ENCODE results near the gene GPD1L. TPM values are rescaled to one million over a fixed set of nuclear protein-coding genes. Genes with fewer than 3 reads are reported as not detected.

GPD1L gene
- total and polyA plus RNA-seq, 2 donors from 2014 or later: 31.1 to 35.5 TPM

DNA sequence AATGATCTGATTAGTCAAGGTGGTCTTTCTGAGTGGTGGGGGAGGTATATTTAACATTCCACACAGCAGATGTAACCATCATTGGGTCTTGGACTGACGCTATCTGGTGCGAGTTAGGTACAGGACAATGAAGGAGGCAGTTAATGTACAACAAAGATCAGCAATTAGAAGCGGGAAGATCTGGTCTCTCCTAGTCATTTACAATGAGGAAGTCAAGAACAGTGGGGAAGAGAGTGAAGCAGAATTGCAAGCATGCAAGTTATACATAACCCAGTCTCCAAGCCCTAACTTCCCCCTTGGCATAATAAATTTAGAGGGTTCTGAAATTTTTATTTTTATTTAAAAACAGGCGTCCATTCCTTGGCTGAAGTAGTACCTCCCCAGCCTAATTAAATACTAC, 14.1 kb downstream of the GPD1L start:
- Histone ChIP-seq H3K27me3 (ENCODE audit: control insufficient read depth, insufficient read depth, low read length) (no peaks in the 10 kb centered on the region), H3K4me3 (ENCODE audit: low read length in 3 of 3) (no peak overlapping the region), H3K27ac (ENCODE audit: low read depth in 2 of 2, low read length in 2 of 2) (no peak overlapping the region), H3K9me3 (ENCODE audit: control insufficient read depth in 2 of 3, insufficient read depth in 1 of 3, low read length in 3 of 3) (no peaks in the 10 kb centered on the region), H3K9ac (ENCODE audit: low read length in 3 of 3) (no peak overlapping the region), H3K4me1 (ENCODE audit: control insufficient read depth in 2 of 3, insufficient read depth in 2 of 3, low read depth in 1 of 3, low read length in 3 of 3) (peaks cover 0 to 3% (median 2%) of the 10 kb centered on the region in 3 donors), H3K36me3 (ENCODE audit: control insufficient read depth in 2 of 3, insufficient read depth in 3 of 3, low read length in 3 of 3) (no peaks in the 10 kb centered on the region)
- FAIRE-seq: no peak
- DNase-seq: peak in 1 of 5 donors; percentile 48
- no peak for TF ChIP-seq CTCF (IDR thresholded peaks at IDR 0.05; ENCODE audit: borderline replicate concordance, extremely low read depth, insufficient read depth)
- intact Hi-C loops (cut with DNase I): no loop called here

GRCh38 chr3:32121137-32121536, 14.7 kb downstream of the GPD1L start:
- no peak for FAIRE-seq
- Histone ChIP-seq H3K36me3 (ENCODE audit: control insufficient read depth in 2 of 3, insufficient read depth in 3 of 3, low read length in 3 of 3) (no peaks in the 10 kb centered on the region), H3K9ac (ENCODE audit: low read length in 3 of 3) (no peak overlapping the region), H3K27me3 (ENCODE audit: control insufficient read depth, insufficient read depth, low read length) (no peaks in the 10 kb centered on the region), H3K9me3 (ENCODE audit: control insufficient read depth in 2 of 3, insufficient read depth in 1 of 3, low read length in 3 of 3) (no peaks in the 10 kb centered on the region), H3K4me3 (ENCODE audit: low read length in 3 of 3) (no peak overlapping the region), H3K4me1 (ENCODE audit: control insufficient read depth in 2 of 3, insufficient read depth in 2 of 3, low read depth in 1 of 3, low read length in 3 of 3) (peaks cover 0 to 3% (median 2%) of the 10 kb centered on the region in 3 donors), H3K27ac (ENCODE audit: low read depth in 2 of 2, low read length in 2 of 2) (no peak overlapping the region)
- intact Hi-C loops (cut with DNase I): no loop called here
- DNase-seq: no peak
- TF ChIP-seq CTCF (IDR thresholded peaks at IDR 0.05; ENCODE audit: borderline replicate concordance, extremely low read depth, insufficient read depth): no peak

DNA sequence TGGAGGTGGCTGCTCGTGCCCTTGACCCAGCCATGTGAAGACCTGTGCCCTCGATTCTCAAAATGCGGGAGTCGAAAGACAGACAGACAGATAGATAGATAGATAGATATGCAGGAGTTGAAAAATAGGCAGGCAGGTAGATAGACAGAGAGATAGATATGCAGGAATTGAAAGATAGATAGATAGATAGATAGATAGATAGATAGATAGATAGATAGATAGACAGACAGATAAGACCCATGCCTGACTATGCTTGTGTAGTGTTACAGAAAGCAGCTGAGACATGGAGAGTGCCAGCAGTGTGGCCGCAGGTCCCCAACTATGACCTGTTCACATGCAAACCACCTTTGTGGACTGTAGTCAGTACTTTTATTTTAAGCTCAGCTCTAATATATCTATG, 17.2 kb downstream of the GPD1L start:
- intact Hi-C loops (cut with DNase I): no loop called here
- Histone ChIP-seq H3K27me3 (ENCODE audit: control insufficient read depth, insufficient read depth, low read length) (no peaks in the 10 kb centered on the region), H3K27ac (ENCODE audit: low read depth in 2 of 2, low read length in 2 of 2) (no peak overlapping the region), H3K4me1 (ENCODE audit: control insufficient read depth in 2 of 3, insufficient read depth in 2 of 3, low read depth in 1 of 3, low read length in 3 of 3) (peaks cover 0 to 5% (median 2%) of the 10 kb centered on the region in 3 donors), H3K9ac (ENCODE audit: low read length in 3 of 3) (no peak overlapping the region), H3K9me3 (ENCODE audit: control insufficient read depth in 2 of 3, insufficient read depth in 1 of 3, low read length in 3 of 3) (no peaks in the 10 kb centered on the region), H3K36me3 (ENCODE audit: control insufficient read depth in 2 of 3, insufficient read depth in 3 of 3, low read length in 3 of 3) (peaks cover 0 to 1% (median 0%) of the 10 kb centered on the region in 3 donors), H3K4me3 (ENCODE audit: low read length in 3 of 3) (no peak overlapping the region)
- DNase-seq (no peak), FAIRE-seq (no peak)
- TF ChIP-seq CTCF (IDR thresholded peaks at IDR 0.05; ENCODE audit: borderline replicate concordance, extremely low read depth, insufficient read depth): no peak

- Histone ChIP-seq H3K36me3 (ENCODE audit: control insufficient read depth in 2 of 3, insufficient read depth in 3 of 3, low read length in 3 of 3) (peaks cover 0 to 4% (median 0%) of the 10 kb centered on the region in 3 donors), H3K27me3 (ENCODE audit: control insufficient read depth, insufficient read depth, low read length) (no peaks in the 10 kb centered on the region), H3K27ac (ENCODE audit: low read depth in 2 of 2, low read length in 2 of 2) (no peak overlapping the region), H3K9ac (ENCODE audit: low read length in 3 of 3) (no peak overlapping the region), H3K9me3 (ENCODE audit: control insufficient read depth in 2 of 3, insufficient read depth in 1 of 3, low read length in 3 of 3) (no peaks in the 10 kb centered on the region), H3K4me3 (ENCODE audit: low read length in 3 of 3) (no peak overlapping the region), H3K4me1 (ENCODE audit: control insufficient read depth in 2 of 3, insufficient read depth in 2 of 3, low read depth in 1 of 3, low read length in 3 of 3) (peaks cover 0 to 5% (median 2%) of the 10 kb centered on the region in 3 donors)
- DNase-seq (peak in 1 of 5 donors; percentile 61), FAIRE-seq (no peak)
- intact Hi-C loops (cut with DNase I): no loop called here
- no peak for TF ChIP-seq CTCF (IDR thresholded peaks at IDR 0.05; ENCODE audit: borderline replicate concordance, extremely low read depth, insufficient read depth)
Observed at GRCh38 chr3:32125012-32125411, 18.6 kb downstream of the GPD1L start.

Measured in kidney (tissue), 14 donors.